ENCODE data around the gene HSPA12B. TPM values are rescaled to one million over a fixed set of nuclear protein-coding genes. Genes with fewer than 3 reads are reported as not detected.

HSPA12B gene
- total and polyA plus RNA-seq, 2 of the 13 experiments (the other 11 are each of a cell fraction or from before 2014, with no cell fraction given), result 0.01 TPM; not detected in 1

GRCh38 chr20:3739054-3739925 is 6.8 kb downstream of the HSPA12B start (continued):
- TF ChIP-seq ZNF441 (CRISPR knock-in tag; IDR thresholded peaks at IDR 0.05; ENCODE audit: borderline replicate concordance), result no peak
- no peak for TF ChIP-seq JARID2 (CRISPR knock-in tag; IDR thresholded peaks at IDR 0.05; ENCODE audit: insufficient replicate concordance)
- no peak for TF ChIP-seq FOXA3 (CRISPR knock-in tag; IDR thresholded peaks at IDR 0.05)
- TF ChIP-seq TOE1 (CRISPR knock-in tag; IDR thresholded peaks at IDR 0.05), result no peak
- no peak for TF ChIP-seq GTF2F1 (IDR thresholded peaks at IDR 0.05; ENCODE audit: low read length)
- TF ChIP-seq GMEB2 (CRISPR knock-in tag; IDR thresholded peaks at IDR 0.05; ENCODE audit: low read depth), result no peak
- TF ChIP-seq STAT5B (CRISPR knock-in tag; IDR thresholded peaks at IDR 0.05), result 0 out of 2 replicates have a peak, but pooled peaks have one; percentile 27
- peak; percentile 18; the same call in 1 of the 2 replicates for TF ChIP-seq SRY (CRISPR knock-in tag; IDR thresholded peaks at IDR 0.05)
- no peak for TF ChIP-seq DDIT3 (CRISPR knock-in tag; IDR thresholded peaks at IDR 0.05)
- peak; percentile 34 for TF ChIP-seq ZNF550 (CRISPR knock-in tag; IDR thresholded peaks at IDR 0.05; ENCODE audit: borderline replicate concordance)
- TF ChIP-seq MYC (CRISPR knock-in tag; IDR thresholded peaks at IDR 0.05; ENCODE audit: borderline replicate concordance), result peak; percentile 61; the same call in 1 of the 2 replicates
- TF ChIP-seq SCMH1 (CRISPR knock-in tag; IDR thresholded peaks at IDR 0.05; ENCODE audit: borderline replicate concordance), result no peak
- TF ChIP-seq EED (CRISPR knock-in tag; IDR thresholded peaks at IDR 0.05), result peak; percentile 90
- no peak for TF ChIP-seq THYN1 (CRISPR knock-in tag; IDR thresholded peaks at IDR 0.05; ENCODE audit: borderline replicate concordance, low read depth)
- 0 out of 2 replicates have a peak, but pooled peaks have one; percentile 48 for TF ChIP-seq HIC2 (CRISPR knock-in tag; IDR thresholded peaks at IDR 0.05; ENCODE audit: low read depth)
- TF ChIP-seq TRIM24 (CRISPR knock-in tag; IDR thresholded peaks at IDR 0.05), result no peak
- TF ChIP-seq ZNF333 (CRISPR knock-in tag; IDR thresholded peaks at IDR 0.05; ENCODE audit: borderline replicate concordance), result no peak
- no peak for TF ChIP-seq ZBTB49 (CRISPR knock-in tag; IDR thresholded peaks at IDR 0.05; ENCODE audit: borderline replicate concordance)
- no peak for TF ChIP-seq TSC22D2 (CRISPR knock-in tag; IDR thresholded peaks at IDR 0.05; ENCODE audit: borderline replicate concordance)
- 0 out of 2 replicates have a peak, but pooled peaks have one; percentile 72 for TF ChIP-seq ZNF800 (CRISPR knock-in tag; IDR thresholded peaks at IDR 0.05)
- TF ChIP-seq MED1 (CRISPR knock-in tag; IDR thresholded peaks at IDR 0.05), result peak; percentile 26; the same call in 1 of the 2 replicates

Measured in HepG2 (cell line).